KMS-11 (cell line): ENCODE results near the gene AGFG2.

ENCODE experiments used
- H2AFZ ChIP-seq: fragments of 200-600 bp; sonication (generic); 2 replicates; pipeline ENCODE4 v1.6.1; 2016; ENCODE audit warnings: antibody characterized with exemption, mixed run types, low read depth
- H3K27ac ChIP-seq: fragments of 200-600 bp; sonication (generic); 2 replicates; pipeline ENCODE4 v1.6.1; 2016; ENCODE audit warnings: mild to moderate bottlenecking, mixed run types
- H3K27me3 ChIP-seq: fragments of 200-600 bp; sonication (generic); 2 replicates; pipeline ENCODE4 v1.6.1; 2017; ENCODE audit warnings: mild to moderate bottlenecking, low read depth, mixed run types, moderate library complexity; ENCODE audit not compliant: insufficient read depth
- H3K36me3 ChIP-seq: fragments of 200-600 bp; sonication (generic); 2 replicates; pipeline ENCODE4 v1.6.1; 2017; ENCODE audit warnings: mild to moderate bottlenecking, mixed run types; ENCODE audit not compliant: insufficient read depth
- H3K4me1 ChIP-seq: fragments of 200-600 bp; sonication (generic); 2 replicates; pipeline ENCODE4 v1.6.1; 2016; ENCODE audit warnings: mild to moderate bottlenecking, low read depth, mixed run types; ENCODE audit not compliant: poor library complexity, severe bottlenecking
- H3K4me2 ChIP-seq: fragments of 200-600 bp; sonication (generic); 2 replicates; pipeline ENCODE4 v1.7.0; 2016; ENCODE audit warnings: mild to moderate bottlenecking, mixed run types
- H3K4me3 ChIP-seq: fragments of 200-600 bp; sonication (generic); IDR thresholded peaks from 2 replicates; pipeline ENCODE4 v1.6.1; 2017; ENCODE audit warnings: low read depth, low read length, mixed read lengths; ENCODE audit not compliant: insufficient read depth
- H3K79me2 ChIP-seq: fragments of 200-600 bp; sonication (generic); 2 replicates; pipeline ENCODE4 v1.6.1; 2016; ENCODE audit warnings: low read depth, mixed run types; ENCODE audit not compliant: insufficient read depth
- H3K9ac ChIP-seq: fragments of 200-600 bp; sonication (generic); 2 replicates; pipeline ENCODE4 v1.6.1; 2016; ENCODE audit warnings: mild to moderate bottlenecking, mixed run types
- H4K20me1 ChIP-seq: fragments of 200-600 bp; sonication (generic); 2 replicates; pipeline ENCODE4 v1.6.1; 2016; ENCODE audit warnings: mild to moderate bottlenecking, mixed run types; ENCODE audit not compliant: insufficient read depth
- CTCF ChIP-seq: fragments of 200-600 bp; sonication (generic); conservative IDR thresholded peaks from 2 replicates; pipeline ENCODE4 v1.6.1; 2017; ENCODE audit warnings: low read depth, mild to moderate bottlenecking, antibody characterized with exemption, low read length, moderate library complexity, mixed read lengths

Gene AGFG2

GRCh38 chr7:100589341-100589947 is 50.4 kb downstream of the AGFG2 start:
- Histone ChIP-seq H3K4me1 (peaks cover 9% of the 10 kb centered on the region), H3K36me3 (no peaks in the 10 kb centered on the region), H3K79me2 (peaks cover 4% of the 10 kb centered on the region; the same call in 1 of the 2 replicates), H3K4me2 (no peak overlapping the region), H3K4me3 (no peak overlapping the region), H2AFZ (no peak overlapping the region), H3K27ac (no peak overlapping the region), H4K20me1 (no peaks in the 10 kb centered on the region), H3K9ac (no peak overlapping the region), H3K27me3 (peaks cover 61% of the 10 kb centered on the region)
- no peak for TF ChIP-seq CTCF

GRCh38 chr7:100590077-100590737 is 51.2 kb downstream of the AGFG2 start:
- no peak overlapping the region for H3K4me2 ChIP-seq
- H3K36me3 ChIP-seq, result no peaks in the 10 kb centered on the region
- H3K27ac ChIP-seq, result no peak overlapping the region
- no peaks in the 10 kb centered on the region for H4K20me1 ChIP-seq
- no peak overlapping the region for H3K4me3 ChIP-seq
- no peak overlapping the region for H3K9ac ChIP-seq
- TF ChIP-seq CTCF, result no peak
- peaks cover 2% of the 10 kb centered on the region for H3K4me1 ChIP-seq
- H3K27me3 ChIP-seq, result peaks cover 69% of the 10 kb centered on the region
- no peak overlapping the region for H2AFZ ChIP-seq
- peaks cover 2% of the 10 kb centered on the region; the same call in 1 of the 2 replicates for H3K79me2 ChIP-seq

- no peak overlapping the region for H2AFZ ChIP-seq
- H3K36me3 ChIP-seq, result no peaks in the 10 kb centered on the region
- peaks cover 79% of the 10 kb centered on the region for H3K27me3 ChIP-seq
- H3K4me3 ChIP-seq, result no peak overlapping the region
- no peaks in the 10 kb centered on the region for H3K4me1 ChIP-seq
- H4K20me1 ChIP-seq, result no peaks in the 10 kb centered on the region
- TF ChIP-seq CTCF, result no peak
- H3K9ac ChIP-seq, result no peak overlapping the region
- H3K79me2 ChIP-seq, result no peaks in the 10 kb centered on the region
- no peak overlapping the region for H3K27ac ChIP-seq
- no peak overlapping the region for H3K4me2 ChIP-seq
These were observed 52.6 kb downstream of the AGFG2 start for GRCh38 chr7:100591596-100591995.

- no peak for TF ChIP-seq CTCF
- Histone ChIP-seq H3K4me1 (no peaks in the 10 kb centered on the region), H3K27ac (no peak overlapping the region), H3K27me3 (peaks cover 72% of the 10 kb centered on the region; the same call in 1 of the 2 replicates), H4K20me1 (no peaks in the 10 kb centered on the region), H3K36me3 (no peaks in the 10 kb centered on the region), H3K4me3 (no peak overlapping the region), H3K79me2 (no peaks in the 10 kb centered on the region), H3K9ac (no peak overlapping the region), H3K4me2 (no peak overlapping the region), H2AFZ (no peak overlapping the region)
These were observed 56.2 kb downstream of the AGFG2 start for GRCh38 chr7:100595188-100595587.
